ENCODE results near the gene XRCC4. TPM values are rescaled to one million over a fixed set of nuclear protein-coding genes. Genes with fewer than 3 reads are reported as not detected.

Gene XRCC4
- total RNA-seq, 5 donors from 2014 or later (not counting 1 experiment from before 2014, with no cell fraction given): 3.5 to 5.1 (median 4.2) TPM

DNA sequence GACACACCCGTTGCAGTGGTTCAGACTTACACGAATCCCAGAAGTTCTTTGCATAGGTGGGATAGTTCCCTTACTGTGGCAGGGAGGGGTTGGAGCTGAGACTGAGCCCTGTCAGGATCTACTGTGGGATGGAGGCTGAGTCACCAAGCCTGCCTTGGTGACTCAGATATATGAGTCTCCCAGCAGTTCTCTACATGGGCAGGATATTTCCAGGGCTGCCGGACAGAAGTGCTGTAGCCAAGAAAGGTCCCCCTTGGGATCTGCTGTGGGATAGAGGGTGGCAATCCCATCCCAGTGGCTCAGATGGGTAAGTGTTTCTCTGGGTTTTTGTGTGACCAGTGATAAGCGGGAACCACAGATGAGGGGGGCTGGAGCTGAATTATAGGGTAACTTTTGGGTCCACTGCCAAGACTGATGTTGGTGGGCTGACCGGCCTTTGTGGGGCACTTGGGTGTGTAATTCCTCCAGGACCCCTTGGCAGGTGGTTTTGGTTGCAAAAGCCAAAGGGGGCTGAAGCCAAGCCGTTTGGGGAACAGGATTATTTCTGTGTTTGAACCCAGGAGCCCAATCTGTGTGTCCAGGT is 18.7 kb downstream of the XRCC4 start:
- H3K27me3 ChIP-seq (replicated peaks in 1 of 2; ENCODE audit: control insufficient read depth in 2 of 2, extremely low read depth in 1 of 2, insufficient read depth in 2 of 2, low read length in 1 of 2): no peaks in the 10 kb centered on the region
- POLR2A ChIA-PET: interaction anchor here in 1 of 2 donors (0.6 kb wide), 1 partner anchor 13 kb away, joined by 6 read pairs; no protein-coding TSS in a partner anchor
- no peak for DNase-seq
- H3K4me1 ChIP-seq (ENCODE audit: control insufficient read depth in 1 of 2, extremely low read depth in 1 of 2, insufficient read depth in 2 of 2, low read length in 2 of 2): peaks cover 0 to 10% of the 10 kb centered on the region in 2 experiments
- ATAC-seq (replicated peaks in 1 of 4): no peak
- CTCF ChIA-PET: interaction anchor here in 1 of 2 donors (1.3 kb wide), 1 partner anchor 12 kb away, joined by 3 read pairs; no protein-coding TSS in a partner anchor
- peaks cover 24 to 32% (median 32%) of the 10 kb centered on the region in 3 donors for H3K4me1 Mint-ChIP-seq
- peaks cover 3 to 20% (median 10%) of the 10 kb centered on the region in 3 donors for H3K9me3 Mint-ChIP-seq
- no peak overlapping the region for H3K4me3 Mint-ChIP-seq
- H3K36me3 ChIP-seq (ENCODE audit: control insufficient read depth in 2 of 2, extremely low read depth in 1 of 2, insufficient read depth in 1 of 2, low read length in 1 of 2): no peaks in the 10 kb centered on the region
- H3K9me3 ChIP-seq: no peaks in the 10 kb centered on the region
- no peak overlapping the region for H3K4me3 ChIP-seq (ENCODE audit: control insufficient read depth in 1 of 2, extremely low read depth in 1 of 2, low read length in 1 of 2)
- peaks cover 26% of the 10 kb centered on the region for H3K36me3 Mint-ChIP-seq
- 98% methylated on average over 5 of the region's 6 CpGs for WGBS (ENCODE audit: insufficient coverage)
- no peak overlapping the region for H3K27ac ChIP-seq (ENCODE audit: low read length)
- no peaks in the 10 kb centered on the region for H3K27me3 Mint-ChIP-seq
- no peak overlapping the region for H3K27ac Mint-ChIP-seq

DNA sequence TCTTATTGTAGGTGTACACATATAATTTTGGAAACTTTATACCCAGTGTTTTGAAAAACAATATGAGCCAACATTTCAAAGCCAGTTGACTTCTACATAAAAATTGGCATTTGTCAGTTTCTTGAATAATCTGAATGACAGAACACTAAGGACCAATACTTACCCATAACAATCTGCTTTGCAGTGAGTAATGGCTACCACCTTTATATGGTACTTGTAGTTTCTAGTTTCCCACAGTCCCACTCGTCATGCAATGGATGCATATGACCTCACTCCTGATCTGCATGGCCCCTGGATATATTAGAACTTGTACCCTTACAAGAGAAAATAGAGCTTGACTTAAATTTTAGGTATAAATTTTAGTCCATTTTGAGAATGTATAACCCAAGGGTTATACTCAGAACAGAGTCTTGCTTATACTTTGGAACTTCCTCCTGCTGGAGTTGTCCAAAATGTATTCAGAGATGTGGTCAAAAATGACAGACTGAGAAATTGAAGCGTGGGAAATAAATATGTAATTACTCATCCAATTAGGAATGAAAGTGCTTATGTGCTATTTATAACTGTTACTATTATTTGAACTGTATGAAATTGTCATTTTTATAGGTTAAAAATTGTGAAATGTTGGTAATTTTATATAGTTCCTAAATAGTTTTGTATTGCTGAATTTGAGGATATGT is 19.5 kb downstream of the XRCC4 start:
- no peak for DNase-seq
- H3K27ac Mint-ChIP-seq: no peak overlapping the region
- H3K27me3 Mint-ChIP-seq: no peaks in the 10 kb centered on the region
- no peak for ATAC-seq (replicated peaks in 1 of 4)
- no peak overlapping the region for H3K4me3 Mint-ChIP-seq
- H3K4me1 ChIP-seq (ENCODE audit: control insufficient read depth in 1 of 2, extremely low read depth in 1 of 2, insufficient read depth in 2 of 2, low read length in 2 of 2): peaks cover 0 to 6% of the 10 kb centered on the region in 2 experiments
- H3K36me3 Mint-ChIP-seq: peaks cover 25% of the 10 kb centered on the region
- no peaks in the 10 kb centered on the region for H3K9me3 ChIP-seq
- H3K36me3 ChIP-seq (ENCODE audit: control insufficient read depth in 2 of 2, extremely low read depth in 1 of 2, insufficient read depth in 1 of 2, low read length in 1 of 2): no peaks in the 10 kb centered on the region
- H3K27ac ChIP-seq (ENCODE audit: low read length): no peak overlapping the region
- H3K4me1 Mint-ChIP-seq: peaks cover 17 to 31% (median 24%) of the 10 kb centered on the region in 3 donors
- H3K27me3 ChIP-seq (replicated peaks in 1 of 2; ENCODE audit: control insufficient read depth in 2 of 2, extremely low read depth in 1 of 2, insufficient read depth in 2 of 2, low read length in 1 of 2): no peaks in the 10 kb centered on the region
- CTCF ChIA-PET: interaction anchor here in 1 of 2 donors (1.3 kb wide), 1 partner anchor 12 kb away, joined by 3 read pairs; no protein-coding TSS in a partner anchor
- H3K9me3 Mint-ChIP-seq: peaks cover 3 to 20% (median 10%) of the 10 kb centered on the region in 3 donors
- WGBS (ENCODE audit: insufficient coverage): no CpG with 5 or more reads among the region's 2 CpGs
- POLR2A ChIA-PET: interaction anchor here in 1 of 2 donors (0.8 kb wide), 1 partner anchor 12 kb away, joined by 5 read pairs; no protein-coding TSS in a partner anchor
- H3K4me3 ChIP-seq (ENCODE audit: control insufficient read depth in 1 of 2, extremely low read depth in 1 of 2, low read length in 1 of 2): no peak overlapping the region

DNA sequence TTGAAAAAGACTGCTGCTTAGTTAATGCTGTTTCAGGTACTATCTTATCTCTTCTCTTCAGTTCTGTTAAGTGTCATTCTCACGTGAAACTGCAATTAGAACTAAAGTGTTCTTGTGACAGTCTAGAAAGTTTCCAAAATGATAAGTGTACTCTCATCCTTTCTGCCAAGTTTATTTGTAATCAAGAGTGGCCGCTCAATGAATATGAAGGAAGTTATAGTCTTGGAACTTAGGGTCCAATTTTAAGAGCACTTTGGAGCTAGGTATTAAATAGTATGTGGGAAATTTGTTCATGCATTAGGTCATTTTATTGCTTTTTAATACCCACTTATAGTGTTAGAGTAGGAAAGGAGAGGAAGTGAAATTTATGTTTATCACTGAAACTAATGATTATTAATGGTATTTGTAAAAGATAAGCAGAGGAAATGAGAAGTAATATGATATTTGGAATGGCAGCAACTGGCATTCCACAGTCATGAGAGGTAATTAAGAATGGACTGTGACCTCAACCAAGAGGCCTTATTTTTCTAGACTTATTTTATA is 20.4 kb downstream of the XRCC4 start:
- Histone ChIP-seq H3K4me3 (ENCODE audit: control insufficient read depth in 1 of 2, extremely low read depth in 1 of 2, low read length in 1 of 2) (no peak overlapping the region), H3K27ac (ENCODE audit: low read length) (no peak overlapping the region), H3K27me3 (replicated peaks in 1 of 2; ENCODE audit: control insufficient read depth in 2 of 2, extremely low read depth in 1 of 2, insufficient read depth in 2 of 2, low read length in 1 of 2) (no peaks in the 10 kb centered on the region), H3K9me3 (no peaks in the 10 kb centered on the region), H3K36me3 (ENCODE audit: control insufficient read depth in 2 of 2, extremely low read depth in 1 of 2, insufficient read depth in 1 of 2, low read length in 1 of 2) (no peaks in the 10 kb centered on the region), H3K4me1 (ENCODE audit: control insufficient read depth in 1 of 2, extremely low read depth in 1 of 2, insufficient read depth in 2 of 2, low read length in 2 of 2) (no peaks in the 10 kb centered on the region)
- ATAC-seq (replicated peaks in 1 of 4) (no peak), DNase-seq (no peak)
- Mint-ChIP-seq H3K9me3 (peaks cover 3 to 16% (median 10%) of the 10 kb centered on the region in 3 donors), H3K27ac (no peak overlapping the region), H3K27me3 (no peaks in the 10 kb centered on the region), H3K36me3 (peaks cover 22% of the 10 kb centered on the region), H3K4me1 (peaks cover 11 to 29% (median 15%) of the 10 kb centered on the region in 3 donors), H3K4me3 (no peak overlapping the region)
- WGBS (ENCODE audit: insufficient coverage): no CpG with 5 or more reads among the region's 2 CpGs
- CTCF ChIA-PET: interaction anchor here in 1 of 2 donors (0.7 kb wide), 1 partner anchor 50 kb away, joined by 3 read pairs; no protein-coding TSS in a partner anchor
- POLR2A ChIA-PET: interaction anchor here in 1 of 2 donors (0.8 kb wide), 1 partner anchor 11 kb away, joined by 5 read pairs; no protein-coding TSS in a partner anchor

DNA sequence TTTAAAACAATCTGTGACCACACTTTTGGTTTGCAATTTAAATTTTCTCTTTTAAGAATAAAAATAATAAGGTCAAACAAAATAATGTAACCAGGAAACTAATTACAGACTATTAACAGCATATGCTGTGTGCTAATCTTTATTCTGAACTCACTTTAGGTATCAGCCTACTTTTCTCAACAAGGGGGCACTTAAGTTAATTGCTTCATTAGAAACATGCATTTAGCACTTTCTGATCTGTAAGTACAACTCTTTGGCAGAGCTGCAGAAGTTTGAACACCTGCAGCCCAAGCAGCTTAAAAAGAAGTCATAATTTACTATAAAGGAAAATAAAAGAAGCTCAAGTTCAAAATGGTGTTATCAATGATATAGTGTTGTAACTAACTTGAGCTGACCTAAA is 21.7 kb downstream of the XRCC4 start:
- Mint-ChIP-seq H3K4me3 (no peak overlapping the region), H3K9me3 (peaks cover 0 to 5% (median 3%) of the 10 kb centered on the region in 3 donors), H3K4me1 (peaks cover 3 to 20% (median 5%) of the 10 kb centered on the region in 3 donors), H3K27ac (no peak overlapping the region), H3K27me3 (no peaks in the 10 kb centered on the region), H3K36me3 (peaks cover 13% of the 10 kb centered on the region)
- H3K27me3 ChIP-seq (replicated peaks in 1 of 2; ENCODE audit: control insufficient read depth in 2 of 2, extremely low read depth in 1 of 2, insufficient read depth in 2 of 2, low read length in 1 of 2): no peaks in the 10 kb centered on the region
- no peak for ATAC-seq (replicated peaks in 1 of 4)
- H3K4me3 ChIP-seq (ENCODE audit: control insufficient read depth in 1 of 2, extremely low read depth in 1 of 2, low read length in 1 of 2): no peak overlapping the region
- no peaks in the 10 kb centered on the region for H3K4me1 ChIP-seq (ENCODE audit: control insufficient read depth in 1 of 2, extremely low read depth in 1 of 2, insufficient read depth in 2 of 2, low read length in 2 of 2)
- no peak for DNase-seq
- H3K27ac ChIP-seq (ENCODE audit: low read length): no peak overlapping the region
- H3K36me3 ChIP-seq (ENCODE audit: control insufficient read depth in 2 of 2, extremely low read depth in 1 of 2, insufficient read depth in 1 of 2, low read length in 1 of 2): no peaks in the 10 kb centered on the region
- CTCF ChIA-PET: no interaction called here
- POLR2A ChIA-PET: no interaction called here
- no peaks in the 10 kb centered on the region for H3K9me3 ChIP-seq

DNA sequence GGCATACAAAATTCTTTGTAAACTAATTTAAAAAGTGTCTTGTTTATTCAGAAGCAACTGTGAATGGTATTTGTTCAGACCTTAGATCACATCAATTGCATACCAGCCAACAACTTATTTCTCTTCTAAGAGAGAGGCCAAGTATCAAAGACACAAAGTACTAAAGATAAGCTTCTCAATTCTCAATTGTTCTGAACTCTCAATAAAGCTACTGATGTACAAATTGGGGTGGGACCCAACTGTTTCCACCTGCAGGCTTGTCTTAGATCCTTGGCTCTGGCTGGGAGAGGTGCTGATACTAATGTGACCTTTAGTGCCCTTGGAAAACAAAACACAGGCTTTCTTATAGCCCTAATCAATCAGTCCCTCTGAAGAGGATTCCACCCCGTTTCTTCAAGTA is 22.1 kb downstream of the XRCC4 start:
- Mint-ChIP-seq H3K36me3 (peaks cover 12% of the 10 kb centered on the region), H3K4me3 (no peak overlapping the region), H3K27ac (no peak overlapping the region), H3K27me3 (no peaks in the 10 kb centered on the region), H3K9me3 (peaks cover 0 to under 1% (median 0%) of the 10 kb centered on the region in 3 donors), H3K4me1 (peaks cover 3 to 16% (median 3%) of the 10 kb centered on the region in 3 donors)
- ChIA-PET CTCF (no interaction called here), POLR2A (no interaction called here)
- H3K4me1 ChIP-seq (ENCODE audit: control insufficient read depth in 1 of 2, extremely low read depth in 1 of 2, insufficient read depth in 2 of 2, low read length in 2 of 2): no peaks in the 10 kb centered on the region
- DNase-seq: no peak
- no peaks in the 10 kb centered on the region for H3K36me3 ChIP-seq (ENCODE audit: control insufficient read depth in 2 of 2, extremely low read depth in 1 of 2, insufficient read depth in 1 of 2, low read length in 1 of 2)
- H3K9me3 ChIP-seq: no peaks in the 10 kb centered on the region
- ATAC-seq (replicated peaks in 1 of 4): no peak
- H3K27me3 ChIP-seq (replicated peaks in 1 of 2; ENCODE audit: control insufficient read depth in 2 of 2, extremely low read depth in 1 of 2, insufficient read depth in 2 of 2, low read length in 1 of 2): no peaks in the 10 kb centered on the region
- no CpG with 5 or more reads among the region's 1 CpG for WGBS (ENCODE audit: insufficient coverage)
- H3K4me3 ChIP-seq (ENCODE audit: control insufficient read depth in 1 of 2, extremely low read depth in 1 of 2, low read length in 1 of 2): no peak overlapping the region
- no peak overlapping the region for H3K27ac ChIP-seq (ENCODE audit: low read length)

DNA sequence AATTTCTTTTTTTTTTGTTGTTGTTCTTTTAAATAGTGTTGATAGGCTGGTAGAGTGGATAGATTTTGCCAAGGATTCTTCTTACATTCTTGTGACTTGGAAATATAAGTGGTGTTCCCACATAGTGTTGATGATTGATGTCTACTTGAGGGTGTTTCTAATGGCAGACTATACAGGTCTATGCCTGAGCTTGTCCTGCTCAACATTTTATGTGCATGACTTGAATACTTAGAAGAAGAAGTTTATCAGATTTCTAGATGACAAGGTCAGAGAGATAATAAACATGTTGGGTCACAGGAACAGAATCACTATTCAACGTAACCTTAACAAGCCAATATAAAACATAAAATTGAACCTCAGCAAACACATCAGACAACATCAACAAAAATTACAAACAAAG is 24.2 kb downstream of the XRCC4 start:
- H3K4me1 Mint-ChIP-seq: peaks cover 3 to 14% (median 3%) of the 10 kb centered on the region in 3 donors
- Histone ChIP-seq H3K4me3 (ENCODE audit: control insufficient read depth in 1 of 2, extremely low read depth in 1 of 2, low read length in 1 of 2) (no peak overlapping the region), H3K27me3 (replicated peaks in 1 of 2; ENCODE audit: control insufficient read depth in 2 of 2, extremely low read depth in 1 of 2, insufficient read depth in 2 of 2, low read length in 1 of 2) (no peaks in the 10 kb centered on the region), H3K27ac (ENCODE audit: low read length) (no peak overlapping the region), H3K9me3 (no peaks in the 10 kb centered on the region), H3K4me1 (ENCODE audit: control insufficient read depth in 1 of 2, extremely low read depth in 1 of 2, insufficient read depth in 2 of 2, low read length in 2 of 2) (no peaks in the 10 kb centered on the region), H3K36me3 (ENCODE audit: control insufficient read depth in 2 of 2, extremely low read depth in 1 of 2, insufficient read depth in 1 of 2, low read length in 1 of 2) (no peaks in the 10 kb centered on the region)
- no CpG with 5 or more reads among the region's 1 CpG for WGBS (ENCODE audit: insufficient coverage)
- no peaks in the 10 kb centered on the region for H3K9me3 Mint-ChIP-seq
- H3K27ac Mint-ChIP-seq: no peak overlapping the region
- DNase-seq: no peak
- CTCF ChIA-PET: no interaction called here
- no peak overlapping the region for H3K4me3 Mint-ChIP-seq
- no peak for ATAC-seq (replicated peaks in 1 of 4)
- no peaks in the 10 kb centered on the region for H3K27me3 Mint-ChIP-seq
- peaks cover 8% of the 10 kb centered on the region for H3K36me3 Mint-ChIP-seq
- POLR2A ChIA-PET: no interaction called here

Measured in T-cell (primary cell).